Measurements from ENCODE around the gene DTNB. TPM values are rescaled to one million over a fixed set of nuclear protein-coding genes. Genes with fewer than 3 reads are reported as not detected.

DTNB gene
- total RNA-seq, 1 experiment from 2014 or later, result 19.6 TPM

GRCh38 chr2:25482341-25482740 lies 191.0 kb downstream of the DTNB start:
- Histone ChIP-seq H3K36me3 (ENCODE audit: insufficient read depth, low read length, poor library complexity, severe bottlenecking) (no peaks in the 10 kb centered on the region), H3K4me1 (ENCODE audit: insufficient read depth, low read length, poor library complexity, severe bottlenecking) (peaks cover 8% of the 10 kb centered on the region), H3K27me3 (replicated peaks; ENCODE audit: insufficient read depth, low read depth, low read length, poor library complexity) (no peaks in the 10 kb centered on the region), H3K9me3 (ENCODE audit: low read depth, low read length, poor library complexity, severe bottlenecking) (no peaks in the 10 kb centered on the region), H3K27ac (ENCODE audit: low read depth, low read length, poor library complexity, severe bottlenecking) (no peak overlapping the region), H3K4me3 (ENCODE audit: low read depth, low read length, poor library complexity, severe bottlenecking) (no peak overlapping the region)
- no peak for TF ChIP-seq CTCF (conservative IDR thresholded peaks at IDR 0.05; ENCODE audit: low read depth, low read length)
- TF ChIP-seq EZH2 (IDR thresholded peaks at IDR 0.05; ENCODE audit: borderline replicate concordance, low read depth, low read length, poor library complexity, severe bottlenecking), result no peak
- intact Hi-C loops (cut with micrococcal nuclease; ENCODE audit: unreplicated experiment), result no loop called here
- CTCF ChIA-PET, result no interaction called here
- no TSS peak for BruUV-seq (replicated peaks)
- POLR2A ChIA-PET (ENCODE audit: low non-redundant PET), result no interaction called here
- DNase-seq (ENCODE audit: low spot score), result no peak

- POLR2A ChIA-PET (ENCODE audit: low non-redundant PET), result no interaction called here
Measured at GRCh38 chr2:25481381-25482300, 191.7 kb downstream of the DTNB start.

GRCh38 chr2:25480561-25480960 lies 192.8 kb downstream of the DTNB start:
- H3K36me3 ChIP-seq (ENCODE audit: insufficient read depth, low read length, poor library complexity, severe bottlenecking), result no peaks in the 10 kb centered on the region
- intact Hi-C loops (cut with micrococcal nuclease; ENCODE audit: unreplicated experiment), result no loop called here
- POLR2A ChIA-PET (ENCODE audit: low non-redundant PET), result no interaction called here
- TF ChIP-seq CTCF (conservative IDR thresholded peaks at IDR 0.05; ENCODE audit: low read depth, low read length) (no peak), EZH2 (IDR thresholded peaks at IDR 0.05; ENCODE audit: borderline replicate concordance, low read depth, low read length, poor library complexity, severe bottlenecking) (no peak)
- CTCF ChIA-PET, result no interaction called here
- no peaks in the 10 kb centered on the region for H3K27me3 ChIP-seq (replicated peaks; ENCODE audit: insufficient read depth, low read depth, low read length, poor library complexity)
- peaks cover 8% of the 10 kb centered on the region for H3K4me1 ChIP-seq (ENCODE audit: insufficient read depth, low read length, poor library complexity, severe bottlenecking)
- no TSS peak for BruUV-seq (replicated peaks)
- H3K4me3 ChIP-seq (ENCODE audit: low read depth, low read length, poor library complexity, severe bottlenecking), result no peak overlapping the region
- DNase-seq (ENCODE audit: low spot score), result no peak
- H3K9me3 ChIP-seq (ENCODE audit: low read depth, low read length, poor library complexity, severe bottlenecking), result peaks cover 10% of the 10 kb centered on the region
- H3K27ac ChIP-seq (ENCODE audit: low read depth, low read length, poor library complexity, severe bottlenecking), result no peak overlapping the region

More at GRCh38 chr2:25481381-25482300, 191.7 kb downstream of the DTNB start:
- DNase-seq (ENCODE audit: low spot score), result no peak
- no peak overlapping the region for H3K27ac ChIP-seq (ENCODE audit: low read depth, low read length, poor library complexity, severe bottlenecking)
- no peaks in the 10 kb centered on the region for H3K9me3 ChIP-seq (ENCODE audit: low read depth, low read length, poor library complexity, severe bottlenecking)
- intact Hi-C loops (cut with micrococcal nuclease; ENCODE audit: unreplicated experiment), result no loop called here
- BruUV-seq (replicated peaks), result no TSS peak
- H3K36me3 ChIP-seq (ENCODE audit: insufficient read depth, low read length, poor library complexity, severe bottlenecking), result no peaks in the 10 kb centered on the region
- TF ChIP-seq CTCF (conservative IDR thresholded peaks at IDR 0.05; ENCODE audit: low read depth, low read length) (no peak), EZH2 (IDR thresholded peaks at IDR 0.05; ENCODE audit: borderline replicate concordance, low read depth, low read length, poor library complexity, severe bottlenecking) (no peak)
- CTCF ChIA-PET, result no interaction called here
- peaks cover 8% of the 10 kb centered on the region for H3K4me1 ChIP-seq (ENCODE audit: insufficient read depth, low read length, poor library complexity, severe bottlenecking)
- H3K4me3 ChIP-seq (ENCODE audit: low read depth, low read length, poor library complexity, severe bottlenecking), result no peak overlapping the region
- no peaks in the 10 kb centered on the region for H3K27me3 ChIP-seq (replicated peaks; ENCODE audit: insufficient read depth, low read depth, low read length, poor library complexity)

Measured in A673 (cell line).